SK-N-SH treated with all-trans-retinoic acid at 6 μM for 48 hours (cell line): ENCODE measurements around the gene SIGLEC8.
A peak's percentile ranks its signal among the peaks of the same experiment; 100 is the strongest.

ENCODE experiments used
- ATAC-seq: fragments of 200-7000 bp; cut with Tn5 transposase; 3 replicates; pipeline ENCODE4 v1.9.1; 2020; ENCODE audit warnings: mild to moderate bottlenecking, moderate library complexity
- ARNTL ChIP-seq: fragments of 450-650 bp; formaldehyde crosslinking; IDR thresholded peaks from 2 replicates; pipeline ENCODE4 v1.5.0; 2020; ENCODE audit warnings: low read depth, mild to moderate bottlenecking, moderate library complexity, borderline replicate concordance
- BACH2 ChIP-seq: fragments of 250-450 bp; sonication (Bioruptor Pico); IDR thresholded peaks from 2 replicates; pipeline ENCODE4 v1.9.0; 2021; ENCODE audit warnings: mild to moderate bottlenecking, borderline replicate concordance
- CSDC2 ChIP-seq: fragments of 250-450 bp; sonication (Bioruptor Pico); IDR thresholded peaks from 2 replicates; pipeline ENCODE4 v1.5.0; 2020; ENCODE audit warnings: mild to moderate bottlenecking, moderate library complexity
- CSRNP3 ChIP-seq: fragments of 250-450 bp; sonication (Bioruptor Pico); IDR thresholded peaks from 2 replicates; pipeline ENCODE4 v1.5.1; 2021; ENCODE audit warnings: mild to moderate bottlenecking, moderate library complexity
- ESRRG ChIP-seq: fragments of 250-450 bp; sonication (Bioruptor Pico); IDR thresholded peaks from 2 replicates; pipeline ENCODE4 v1.6.1; 2021; ENCODE audit warnings: mild to moderate bottlenecking
- GLIS3 ChIP-seq: fragments of 250-450 bp; sonication (Bioruptor Pico); IDR thresholded peaks from 2 replicates; pipeline ENCODE4 v1.5.0; 2020; ENCODE audit warnings: mild to moderate bottlenecking, moderate library complexity
- ISL1 ChIP-seq: fragments of 250-450 bp; sonication (Bioruptor Pico); IDR thresholded peaks from 2 replicates; pipeline ENCODE4 v2.1.2; 2022; ENCODE audit warnings: mild to moderate bottlenecking, moderate library complexity
- OSR1 ChIP-seq: fragments of 250-450 bp; sonication (Bioruptor Pico); IDR thresholded peaks from 2 replicates; pipeline ENCODE4 v1.8.0; 2022; ENCODE audit warnings: moderate library complexity, mild to moderate bottlenecking, inconsistent platforms
- PPARA ChIP-seq: fragments of 250-450 bp; sonication (Bioruptor Pico); IDR thresholded peaks from 2 replicates; pipeline ENCODE4 v1.5.0; 2020; ENCODE audit warnings: mild to moderate bottlenecking, borderline replicate concordance
- RARB ChIP-seq: fragments of 250-450 bp; sonication (Bioruptor Pico); IDR thresholded peaks from 2 replicates; pipeline ENCODE4 v1.8.0; 2021; ENCODE audit warnings: mild to moderate bottlenecking, moderate library complexity
- SNAI2 ChIP-seq: fragments of 250-450 bp; sonication (Bioruptor Pico); IDR thresholded peaks from 2 replicates; pipeline ENCODE4 v1.5.0; 2020; ENCODE audit warnings: mild to moderate bottlenecking, moderate library complexity
- TCF4 ChIP-seq: fragments of 250-450 bp; sonication (Bioruptor Pico); IDR thresholded peaks from 2 replicates; pipeline ENCODE4 v1.8.0; 2021; ENCODE audit warnings: mild to moderate bottlenecking, moderate library complexity, borderline replicate concordance
- TOX ChIP-seq: fragments of 250-450 bp; sonication (Bioruptor Pico); IDR thresholded peaks from 2 replicates; pipeline ENCODE4 v1.8.0; 2021; ENCODE audit warnings: mild to moderate bottlenecking, moderate library complexity, borderline replicate concordance
- ZC3H10 ChIP-seq: fragments of 250-450 bp; sonication (Bioruptor Pico); IDR thresholded peaks from 2 replicates; pipeline ENCODE4 v1.5.1; 2021; ENCODE audit warnings: mild to moderate bottlenecking, moderate library complexity
- ZFP3 ChIP-seq: fragments of 250-450 bp; sonication (Bioruptor Pico); IDR thresholded peaks from 2 replicates; pipeline ENCODE4 v1.5.0; 2020; ENCODE audit warnings: mild to moderate bottlenecking, moderate library complexity
- ZFP30 ChIP-seq: fragments of 450-650 bp; formaldehyde crosslinking; IDR thresholded peaks from 2 replicates; pipeline ENCODE4 v1.5.0; 2022; ENCODE audit warnings: mild to moderate bottlenecking, moderate library complexity
- ZNF565 ChIP-seq: fragments of 450-650 bp; formaldehyde crosslinking; conservative IDR thresholded peaks from 2 replicates; pipeline ENCODE4 v1.5.0; 2020; ENCODE audit warnings: low read depth, mild to moderate bottlenecking, moderate library complexity
- ZNF70 ChIP-seq: fragments of 450-650 bp; formaldehyde crosslinking; IDR thresholded peaks from 2 replicates; pipeline ENCODE4 v1.5.0; 2020; ENCODE audit warnings: mild to moderate bottlenecking, moderate library complexity
- ZNF8 ChIP-seq: fragments of 450-650 bp; formaldehyde crosslinking; IDR thresholded peaks from 2 replicates; pipeline ENCODE4 v1.5.0; 2020; ENCODE audit warnings: mild to moderate bottlenecking, moderate library complexity
- TF ChIP-seq, protein P1 (sequence below): fragments of 250-450 bp; sonication (Bioruptor Pico); IDR thresholded peaks from 2 replicates; pipeline ENCODE4 v1.5.0; 2020; ENCODE audit warnings: mild to moderate bottlenecking, moderate library complexity
- TF ChIP-seq, protein P2 (sequence below): fragments of 250-450 bp; sonication (Bioruptor Pico); IDR thresholded peaks from 2 replicates; pipeline ENCODE4 v1.8.0; 2020; ENCODE audit warnings: mild to moderate bottlenecking, moderate library complexity, borderline replicate concordance
- TF ChIP-seq, protein P3 (sequence below): fragments of 250-450 bp; sonication (Bioruptor Pico); IDR thresholded peaks from 2 replicates; pipeline ENCODE4 v1.5.1; 2020; ENCODE audit warnings: low read depth, mild to moderate bottlenecking, moderate library complexity

Gene SIGLEC8

DNA sequence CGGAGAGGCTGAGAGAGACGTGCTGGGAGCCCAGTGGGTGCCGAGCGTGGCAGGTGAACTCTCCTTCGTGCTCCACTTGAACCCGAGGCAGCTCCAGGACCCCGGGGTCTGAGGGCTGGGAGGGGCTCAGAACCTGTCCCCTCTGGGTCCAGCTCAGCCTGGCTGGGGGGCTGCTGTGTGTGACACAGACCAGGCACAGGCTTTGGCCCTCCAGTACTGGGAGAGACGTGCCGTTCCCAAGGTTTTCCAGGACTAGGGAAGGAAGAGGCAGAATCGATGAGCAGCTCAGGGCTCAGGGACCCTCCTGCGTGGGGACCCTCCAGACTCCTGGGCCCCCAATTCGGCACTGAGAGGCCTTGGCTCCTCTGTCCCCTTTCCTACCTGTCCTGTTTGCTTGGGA is 43.1 kb downstream of the SIGLEC8 start:
- TF ChIP-seq BACH2 (CRISPR knock-in tag) (no peak), CSDC2 (CRISPR knock-in tag) (no peak), TOX (CRISPR knock-in tag) (no peak), ISL1 (CRISPR knock-in tag) (no peak), CSRNP3 (CRISPR knock-in tag) (no peak), ZFP3 (CRISPR knock-in tag) (no peak), RARB (CRISPR knock-in tag) (no peak), TCF4 (CRISPR knock-in tag) (no peak), ZNF70 (no peak), OSR1 (no peak), SNAI2 (no peak), ZNF565 (CRISPR knock-in tag) (no peak), ZFP30 (no peak), ARNTL (CRISPR knock-in tag) (no peak), ESRRG (CRISPR knock-in tag) (no peak)
- TF ChIP-seq, protein P1, sequence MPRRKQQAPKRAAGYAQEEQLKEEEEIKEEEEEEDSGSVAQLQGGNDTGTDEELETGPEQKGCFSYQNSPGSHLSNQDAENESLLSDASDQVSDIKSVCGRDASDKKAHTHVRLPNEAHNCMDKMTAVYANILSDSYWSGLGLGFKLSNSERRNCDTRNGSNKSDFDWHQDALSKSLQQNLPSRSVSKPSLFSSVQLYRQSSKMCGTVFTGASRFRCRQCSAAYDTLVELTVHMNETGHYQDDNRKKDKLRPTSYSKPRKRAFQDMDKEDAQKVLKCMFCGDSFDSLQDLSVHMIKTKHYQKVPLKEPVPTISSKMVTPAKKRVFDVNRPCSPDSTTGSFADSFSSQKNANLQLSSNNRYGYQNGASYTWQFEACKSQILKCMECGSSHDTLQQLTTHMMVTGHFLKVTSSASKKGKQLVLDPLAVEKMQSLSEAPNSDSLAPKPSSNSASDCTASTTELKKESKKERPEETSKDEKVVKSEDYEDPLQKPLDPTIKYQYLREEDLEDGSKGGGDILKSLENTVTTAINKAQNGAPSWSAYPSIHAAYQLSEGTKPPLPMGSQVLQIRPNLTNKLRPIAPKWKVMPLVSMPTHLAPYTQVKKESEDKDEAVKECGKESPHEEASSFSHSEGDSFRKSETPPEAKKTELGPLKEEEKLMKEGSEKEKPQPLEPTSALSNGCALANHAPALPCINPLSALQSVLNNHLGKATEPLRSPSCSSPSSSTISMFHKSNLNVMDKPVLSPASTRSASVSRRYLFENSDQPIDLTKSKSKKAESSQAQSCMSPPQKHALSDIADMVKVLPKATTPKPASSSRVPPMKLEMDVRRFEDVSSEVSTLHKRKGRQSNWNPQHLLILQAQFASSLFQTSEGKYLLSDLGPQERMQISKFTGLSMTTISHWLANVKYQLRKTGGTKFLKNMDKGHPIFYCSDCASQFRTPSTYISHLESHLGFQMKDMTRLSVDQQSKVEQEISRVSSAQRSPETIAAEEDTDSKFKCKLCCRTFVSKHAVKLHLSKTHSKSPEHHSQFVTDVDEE (CRISPR knock-in tag) = no peak
- TF ChIP-seq, protein P2, sequence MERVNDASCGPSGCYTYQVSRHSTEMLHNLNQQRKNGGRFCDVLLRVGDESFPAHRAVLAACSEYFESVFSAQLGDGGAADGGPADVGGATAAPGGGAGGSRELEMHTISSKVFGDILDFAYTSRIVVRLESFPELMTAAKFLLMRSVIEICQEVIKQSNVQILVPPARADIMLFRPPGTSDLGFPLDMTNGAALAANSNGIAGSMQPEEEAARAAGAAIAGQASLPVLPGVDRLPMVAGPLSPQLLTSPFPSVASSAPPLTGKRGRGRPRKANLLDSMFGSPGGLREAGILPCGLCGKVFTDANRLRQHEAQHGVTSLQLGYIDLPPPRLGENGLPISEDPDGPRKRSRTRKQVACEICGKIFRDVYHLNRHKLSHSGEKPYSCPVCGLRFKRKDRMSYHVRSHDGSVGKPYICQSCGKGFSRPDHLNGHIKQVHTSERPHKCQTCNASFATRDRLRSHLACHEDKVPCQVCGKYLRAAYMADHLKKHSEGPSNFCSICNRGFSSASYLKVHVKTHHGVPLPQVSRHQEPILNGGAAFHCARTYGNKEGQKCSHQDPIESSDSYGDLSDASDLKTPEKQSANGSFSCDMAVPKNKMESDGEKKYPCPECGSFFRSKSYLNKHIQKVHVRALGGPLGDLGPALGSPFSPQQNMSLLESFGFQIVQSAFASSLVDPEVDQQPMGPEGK (CRISPR knock-in tag) = no peak
- TF ChIP-seq, protein P3, sequence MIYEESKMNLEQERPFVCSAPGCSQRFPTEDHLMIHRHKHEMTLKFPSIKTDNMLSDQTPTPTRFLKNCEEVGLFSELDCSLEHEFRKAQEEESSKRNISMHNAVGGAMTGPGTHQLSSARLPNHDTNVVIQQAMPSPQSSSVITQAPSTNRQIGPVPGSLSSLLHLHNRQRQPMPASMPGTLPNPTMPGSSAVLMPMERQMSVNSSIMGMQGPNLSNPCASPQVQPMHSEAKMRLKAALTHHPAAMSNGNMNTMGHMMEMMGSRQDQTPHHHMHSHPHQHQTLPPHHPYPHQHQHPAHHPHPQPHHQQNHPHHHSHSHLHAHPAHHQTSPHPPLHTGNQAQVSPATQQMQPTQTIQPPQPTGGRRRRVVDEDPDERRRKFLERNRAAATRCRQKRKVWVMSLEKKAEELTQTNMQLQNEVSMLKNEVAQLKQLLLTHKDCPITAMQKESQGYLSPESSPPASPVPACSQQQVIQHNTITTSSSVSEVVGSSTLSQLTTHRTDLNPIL (CRISPR knock-in tag) = no peak
- no peak for ATAC-seq

DNA sequence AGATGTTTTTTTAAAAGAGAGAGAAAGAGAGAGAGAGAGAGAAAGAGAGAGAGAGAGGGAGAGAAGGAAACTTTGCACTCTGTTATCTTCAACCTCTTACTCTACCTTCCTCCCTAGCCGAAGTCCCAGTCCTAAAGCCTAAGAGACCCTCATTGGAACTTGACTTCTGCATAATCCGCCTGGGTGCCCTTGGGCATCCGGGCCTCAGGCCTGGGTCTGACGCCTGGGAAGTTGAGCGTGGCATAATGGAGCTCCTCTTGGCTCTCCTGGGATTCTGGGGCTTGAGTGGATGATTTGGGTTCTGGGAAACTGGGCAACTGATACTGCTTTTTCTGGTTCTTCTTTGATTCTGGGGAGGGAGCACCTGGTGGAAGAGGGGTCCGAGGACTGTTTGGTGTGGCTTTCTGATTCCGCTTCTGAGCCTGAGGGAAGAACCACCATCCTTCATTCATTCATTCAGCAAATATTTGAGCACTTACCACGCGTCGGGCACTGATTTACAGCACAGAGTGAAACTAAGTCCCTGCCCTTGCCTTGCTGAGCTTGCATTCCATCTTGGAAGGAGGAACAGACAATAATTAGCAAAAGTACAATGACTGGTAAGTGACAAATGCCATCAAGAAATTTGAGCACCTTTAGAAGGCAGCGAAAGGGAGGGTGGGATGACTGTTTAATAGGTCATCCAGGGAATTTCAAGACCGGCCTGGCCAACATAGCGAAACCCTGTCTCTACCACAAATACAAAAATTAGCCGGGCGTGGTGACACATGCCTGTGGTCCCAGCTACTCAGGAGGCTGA is 47.1 kb downstream of the SIGLEC8 start:
- TF ChIP-seq, protein P3 (CRISPR knock-in tag) = no peak
- ATAC-seq = no peak

DNA sequence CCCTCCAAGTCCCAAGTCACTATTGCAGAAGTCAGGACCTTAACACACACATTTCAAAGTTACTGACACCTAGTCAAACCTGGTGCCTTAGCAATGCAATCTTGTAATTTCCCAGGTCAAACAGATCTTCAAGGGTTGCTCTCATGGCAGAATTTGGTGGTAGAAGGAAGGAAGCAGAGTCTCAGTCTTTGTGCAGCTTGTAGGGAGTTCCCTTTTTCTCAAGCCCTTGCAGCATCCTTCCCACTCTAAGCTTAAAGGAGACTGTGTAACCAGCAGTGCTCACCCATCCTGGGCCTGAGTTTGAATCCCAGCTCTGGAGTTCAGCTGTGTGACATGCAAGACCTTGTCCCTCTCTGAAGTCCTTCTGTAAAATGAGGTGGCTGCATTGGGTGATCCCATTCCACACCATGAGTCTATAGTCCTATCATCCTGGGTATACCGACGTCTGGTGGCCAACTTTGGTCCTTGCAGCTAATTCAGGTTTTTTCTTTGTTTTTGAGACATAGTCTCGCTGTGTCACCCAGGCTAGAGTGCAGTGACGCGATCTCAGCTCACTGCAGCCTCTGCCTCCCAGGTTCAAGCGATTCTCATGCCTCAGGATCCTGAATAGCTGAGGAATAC is 50.6 kb downstream of the SIGLEC8 start:
- TF ChIP-seq BACH2 (CRISPR knock-in tag) (no peak), ZNF70 (no peak), OSR1 (no peak), CSDC2 (CRISPR knock-in tag) (no peak), ESRRG (CRISPR knock-in tag) (no peak), SNAI2 (no peak), CSRNP3 (CRISPR knock-in tag) (no peak), ZC3H10 (no peak), TCF4 (CRISPR knock-in tag) (no peak), TOX (CRISPR knock-in tag) (no peak), ZFP3 (CRISPR knock-in tag) (no peak), ZNF565 (CRISPR knock-in tag) (no peak), GLIS3 (CRISPR knock-in tag) (no peak), ZNF8 (no peak), PPARA (CRISPR knock-in tag) (no peak)
- TF ChIP-seq, protein P3 (CRISPR knock-in tag) = no peak
- ATAC-seq = peak; percentile 49
